Adrenal gland (tissue), 5 donors: ENCODE results near the gene GPNMB.

ENCODE experiments used
- POLR2A ChIP-seq, 2 donors: fragments of 450-650 bp; IDR thresholded peaks; one replicate each; pipeline ENCODE4 v1.6.1; 2017; ENCODE audit warnings: antibody characterized with exemption in 2 of 2, mild to moderate bottlenecking in 2 of 2, moderate library complexity in 1 of 2
- TF ChIP-seq, protein P1 (sequence below), 6 experiments: fragments of 450-650 bp in 4 of 6; fragments of 200-600 bp in 2 of 6; sonication (generic) in 1 of 6; IDR thresholded peaks; 1 replicate in 5 of 6; 2 replicates in 1 of 6; pipeline versions ENCODE4 v1.5.1 to v1.8.0; 2016 to 2021; ENCODE audit warnings: antibody characterized with exemption in 6 of 6, mild to moderate bottlenecking in 2 of 6, moderate library complexity in 1 of 6
- donor health status: DM: no; HTN: no; CAD: no.

DNA sequence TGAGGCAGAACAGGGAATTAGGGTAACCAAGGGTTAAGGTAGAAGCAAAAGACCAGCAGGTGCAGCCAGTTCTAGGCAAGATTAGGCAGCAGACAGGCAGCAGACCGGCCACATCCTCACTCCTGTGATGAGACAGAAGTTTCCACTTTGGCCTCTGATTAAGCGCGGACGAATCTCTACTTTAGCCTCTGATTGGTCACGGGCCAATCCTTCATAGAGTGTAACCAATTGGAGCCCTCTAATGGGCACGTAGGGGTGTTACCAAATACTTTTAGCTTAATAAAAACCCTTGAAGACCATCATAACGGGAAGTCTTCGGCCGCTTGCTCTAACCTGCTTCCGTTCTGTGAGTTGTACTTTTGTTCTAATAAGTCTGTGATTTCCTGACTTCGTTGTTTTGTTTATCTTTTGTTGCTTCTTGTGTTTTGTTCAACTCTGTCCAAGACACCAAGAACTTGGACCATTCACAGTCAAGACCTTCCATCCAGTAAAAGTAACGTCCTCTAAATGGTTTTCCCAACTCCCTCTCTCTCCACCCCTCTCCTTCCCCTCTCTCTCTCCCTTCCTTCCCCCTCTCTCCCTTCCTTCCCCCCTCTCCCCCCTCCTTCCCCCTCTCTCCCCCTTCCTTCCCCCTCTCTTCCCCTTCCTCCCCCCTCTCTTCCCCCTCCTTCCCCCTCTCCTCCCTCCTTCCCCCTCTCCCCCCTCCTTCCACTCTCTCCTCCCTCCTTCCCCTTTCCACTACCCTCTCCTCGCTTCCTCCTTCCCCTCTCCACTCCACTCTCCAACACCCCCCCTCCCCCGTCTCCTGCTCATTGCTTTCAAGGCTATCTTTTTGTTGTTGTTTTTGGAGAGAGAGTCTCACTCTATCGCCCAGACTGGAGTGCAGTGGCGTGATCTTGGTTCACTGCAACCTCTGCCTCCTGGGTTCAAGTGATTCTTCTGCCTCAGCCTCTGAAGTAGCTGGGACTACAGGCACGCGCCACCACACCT, 39.4 kb downstream of the GPNMB start:
- TF ChIP-seq, protein P1, sequence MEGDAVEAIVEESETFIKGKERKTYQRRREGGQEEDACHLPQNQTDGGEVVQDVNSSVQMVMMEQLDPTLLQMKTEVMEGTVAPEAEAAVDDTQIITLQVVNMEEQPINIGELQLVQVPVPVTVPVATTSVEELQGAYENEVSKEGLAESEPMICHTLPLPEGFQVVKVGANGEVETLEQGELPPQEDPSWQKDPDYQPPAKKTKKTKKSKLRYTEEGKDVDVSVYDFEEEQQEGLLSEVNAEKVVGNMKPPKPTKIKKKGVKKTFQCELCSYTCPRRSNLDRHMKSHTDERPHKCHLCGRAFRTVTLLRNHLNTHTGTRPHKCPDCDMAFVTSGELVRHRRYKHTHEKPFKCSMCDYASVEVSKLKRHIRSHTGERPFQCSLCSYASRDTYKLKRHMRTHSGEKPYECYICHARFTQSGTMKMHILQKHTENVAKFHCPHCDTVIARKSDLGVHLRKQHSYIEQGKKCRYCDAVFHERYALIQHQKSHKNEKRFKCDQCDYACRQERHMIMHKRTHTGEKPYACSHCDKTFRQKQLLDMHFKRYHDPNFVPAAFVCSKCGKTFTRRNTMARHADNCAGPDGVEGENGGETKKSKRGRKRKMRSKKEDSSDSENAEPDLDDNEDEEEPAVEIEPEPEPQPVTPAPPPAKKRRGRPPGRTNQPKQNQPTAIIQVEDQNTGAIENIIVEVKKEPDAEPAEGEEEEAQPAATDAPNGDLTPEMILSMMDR (IDR thresholded peaks at IDR 0.05) = no peak
- TF ChIP-seq POLR2A (IDR thresholded peaks at IDR 0.05) = no peak
